ENCODE results near the gene ESYT2.
"Not testable (repeated sequence)": the region's sequence is repeated elsewhere in the genome, so short reads cannot be mapped to it uniquely, and the experiment has no call there.

ESYT2 gene

DNA sequence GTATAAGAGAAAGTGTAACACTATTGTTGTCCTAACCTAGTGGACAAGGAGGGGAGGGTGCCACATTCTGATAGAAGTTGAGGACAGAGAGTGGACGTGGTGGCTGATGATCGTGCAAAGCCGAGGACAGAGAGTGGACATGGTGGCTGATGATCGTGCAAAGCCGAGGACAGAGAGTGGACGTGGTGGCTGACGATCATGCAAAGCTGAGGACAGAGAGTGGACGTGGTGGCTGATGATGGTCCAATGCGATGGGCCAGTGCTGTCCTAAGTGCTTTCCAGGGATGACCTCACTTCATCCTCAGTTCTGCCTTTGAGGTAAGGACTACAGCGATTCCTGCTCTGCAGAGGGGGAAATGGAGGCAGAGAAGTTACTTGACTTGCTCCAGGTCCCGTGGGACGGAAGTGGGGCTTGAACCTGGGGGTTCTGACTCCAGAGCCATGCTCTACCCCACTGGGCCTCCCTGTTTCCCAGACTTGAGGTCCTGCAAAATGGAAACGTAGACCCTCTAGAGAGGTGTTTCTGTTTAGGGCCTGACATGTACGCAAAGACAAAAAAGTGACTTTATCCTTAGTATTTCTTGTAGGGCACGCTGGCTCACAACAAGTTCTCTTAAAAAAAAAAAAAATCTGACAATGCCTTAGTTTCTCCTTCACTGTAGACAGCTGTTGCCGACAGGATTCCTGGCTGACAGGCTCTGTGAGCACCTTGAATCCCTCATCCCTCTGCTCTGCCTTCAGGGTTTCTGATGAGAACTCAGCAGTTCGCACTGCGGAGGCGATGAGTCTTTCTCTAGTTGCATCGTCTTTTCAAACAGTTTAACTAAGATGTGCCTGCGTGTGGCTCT is 104.4 kb downstream of the ESYT2 start:
- DNase-seq (ENCODE audit: low read depth): no peak

GRCh38 chr7:158723714-158724385 is 105.5 kb downstream of the ESYT2 start:
- DNase-seq (ENCODE audit: low read depth): no peak

DNA sequence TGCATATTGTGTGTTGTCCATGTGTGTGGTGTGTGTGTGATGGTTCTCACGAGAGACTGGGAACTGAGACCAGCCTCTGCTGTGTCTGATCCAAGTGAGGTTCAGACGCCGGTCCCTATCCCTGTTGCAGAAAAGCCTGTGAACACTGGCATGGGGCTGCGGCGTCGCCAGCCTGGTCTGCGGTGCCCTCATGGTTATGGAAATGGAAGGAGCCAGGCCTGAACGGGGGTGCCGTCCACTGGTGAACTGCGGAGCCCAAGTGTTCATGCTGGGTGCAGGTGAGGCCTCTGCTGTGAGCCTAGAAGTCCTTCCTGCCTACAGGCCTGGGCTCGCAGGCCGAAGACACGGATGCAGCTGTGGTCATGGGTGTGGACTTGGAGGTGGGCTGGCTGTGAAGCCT is 106.0 kb downstream of the ESYT2 start:
- no peak for DNase-seq (ENCODE audit: low read depth)

- DNase-seq (ENCODE audit: low read depth): no peak
Observed at GRCh38 chr7:158722574-158723237, 106.6 kb downstream of the ESYT2 start.

DNA sequence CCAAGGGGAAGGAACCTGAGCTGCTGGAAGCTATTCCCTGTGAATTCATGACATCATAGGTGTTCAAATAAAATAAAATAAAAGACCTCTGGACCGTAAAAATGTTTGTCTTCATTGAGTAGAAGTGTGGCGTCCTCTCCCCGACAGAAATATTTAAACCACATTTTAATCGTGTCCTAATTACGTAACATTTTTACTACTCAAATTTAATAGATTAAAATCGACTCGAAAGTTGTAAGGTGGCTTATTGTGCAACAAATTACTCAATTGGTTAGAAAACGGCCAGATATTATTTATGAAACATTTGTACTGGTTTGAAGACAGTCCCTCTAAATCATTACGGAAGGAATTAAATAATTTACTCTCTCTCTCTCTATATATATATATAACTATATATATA is 109.2 kb downstream of the ESYT2 start:
- DNase-seq (ENCODE audit: low read depth): no peak

GRCh38 chr7:158716802-158717201 is 112.5 kb downstream of the ESYT2 start:
- no peak for DNase-seq (ENCODE audit: low read depth)

DNA sequence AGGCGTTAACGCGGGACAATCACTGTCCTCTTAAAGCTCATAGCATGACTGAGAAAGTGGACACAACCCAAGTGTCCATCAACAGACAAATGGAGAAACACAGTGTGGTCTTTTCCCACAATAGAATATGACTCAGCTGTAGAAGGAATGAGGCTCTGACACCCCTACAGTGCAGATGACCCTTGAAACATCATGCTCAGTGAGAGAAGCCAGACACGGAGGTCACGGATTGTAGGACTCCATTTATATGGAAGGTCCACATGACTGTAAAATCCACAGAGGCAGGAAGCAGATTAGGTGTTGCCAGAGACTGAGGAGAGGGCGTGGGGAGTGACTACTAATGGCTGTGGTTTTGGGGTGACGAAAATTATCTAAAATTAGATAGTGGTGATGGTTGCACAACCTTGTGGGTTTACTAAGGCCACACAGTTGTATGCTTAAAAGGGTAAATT is 118.6 kb downstream of the ESYT2 start:
- no peak for DNase-seq (ENCODE audit: low read depth)

GRCh38 chr7:158707610-158708009 is 121.7 kb downstream of the ESYT2 start:
- DNase-seq (ENCODE audit: low read depth): no peak

DNA sequence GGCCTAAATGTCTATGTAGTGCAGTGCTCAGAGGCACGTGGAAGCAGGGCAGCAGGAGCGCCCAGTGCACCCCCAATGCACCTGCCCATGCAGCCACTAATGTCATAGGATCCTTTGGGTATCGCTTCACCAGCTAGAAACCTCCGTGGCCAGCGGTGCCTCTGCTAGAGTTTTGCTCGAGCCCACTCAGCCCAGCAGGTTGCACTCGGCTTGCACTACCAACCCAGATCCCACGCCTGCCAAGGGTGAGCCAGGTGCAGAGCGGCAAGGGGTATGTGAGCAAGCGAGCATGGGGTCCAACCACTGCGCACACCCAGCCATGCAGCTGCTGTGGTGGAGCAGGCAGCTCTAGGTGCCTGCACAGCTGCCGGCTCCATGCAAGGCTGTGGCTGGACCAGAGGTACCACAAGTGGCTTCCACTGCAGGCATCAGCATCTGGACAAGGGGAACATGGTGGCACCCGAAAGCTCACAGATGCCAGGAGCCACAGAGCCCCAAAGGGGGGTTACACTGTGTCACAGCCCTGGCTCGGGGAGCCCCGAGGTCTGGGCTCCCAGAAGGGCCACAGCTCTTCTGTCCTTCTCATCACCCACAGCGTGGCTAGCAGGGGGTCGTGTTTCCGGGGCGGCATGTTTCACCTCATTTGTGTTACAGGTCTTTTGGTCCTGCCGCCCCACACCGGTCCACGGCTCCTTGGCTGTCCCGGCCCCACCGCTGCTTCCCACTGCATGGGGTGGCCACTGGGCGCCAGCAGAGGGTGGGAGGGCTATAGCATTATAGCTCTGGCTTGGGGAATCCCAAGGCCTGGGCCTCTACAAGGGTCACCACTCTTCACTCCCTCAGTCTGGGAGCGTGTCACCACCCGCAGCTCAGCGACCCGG is 122.4 kb downstream of the ESYT2 start:
- DNase-seq (ENCODE audit: low read depth): no peak

- DNase-seq (ENCODE audit: low read depth): no peak
Observed at GRCh38 chr7:158706273-158706704, 123.0 kb downstream of the ESYT2 start.

DNA sequence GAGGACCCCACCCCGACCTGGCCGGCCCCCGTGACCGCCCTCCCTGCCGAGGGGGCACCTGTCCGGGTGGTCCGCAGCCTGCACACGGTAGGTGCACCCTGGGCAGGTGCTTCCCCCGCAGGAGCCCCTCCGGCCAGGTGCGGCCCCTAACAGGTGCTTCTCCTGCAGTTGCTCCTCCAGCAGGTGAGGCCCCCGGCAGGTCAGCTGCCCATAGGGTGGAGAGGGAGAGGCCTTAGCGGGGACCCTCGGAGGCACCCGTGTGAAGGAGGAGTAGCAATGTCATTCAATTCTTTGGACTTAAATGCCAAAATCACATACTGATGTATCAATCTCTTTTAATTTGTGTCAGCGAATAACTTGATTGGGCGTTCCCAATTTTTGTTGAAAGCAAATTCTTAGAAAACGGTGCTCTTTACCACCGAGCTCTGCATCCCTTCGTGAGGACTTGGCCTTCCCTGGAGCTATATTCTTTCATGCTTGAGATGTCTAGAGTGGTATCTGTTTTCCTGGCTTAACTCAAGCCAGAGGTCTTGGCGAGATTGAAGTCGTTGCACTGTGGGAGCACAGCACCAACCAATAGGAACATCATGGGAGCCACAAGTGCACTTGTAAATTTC is 124.0 kb downstream of the ESYT2 start:
- DNase-seq (ENCODE audit: low read depth): no peak

- DNase-seq (ENCODE audit: low read depth): peak; percentile 74
Observed at GRCh38 chr7:158704524-158705233, 124.6 kb downstream of the ESYT2 start, which contains the start of gene NCAPG2. NCAPG2 (minus strand) TSS chr7:158704804; CDS start chr7:158701899, 2,905 bp downstream.

- DNase-seq (ENCODE audit: low read depth): not testable (repeated sequence)
Observed at GRCh38 chr7:158703679-158704523, 125.4 kb downstream of the ESYT2 start.

- DNase-seq (ENCODE audit: low read depth): no peak
Observed at GRCh38 chr7:158702944-158703343, 126.4 kb downstream of the ESYT2 start.

DNA sequence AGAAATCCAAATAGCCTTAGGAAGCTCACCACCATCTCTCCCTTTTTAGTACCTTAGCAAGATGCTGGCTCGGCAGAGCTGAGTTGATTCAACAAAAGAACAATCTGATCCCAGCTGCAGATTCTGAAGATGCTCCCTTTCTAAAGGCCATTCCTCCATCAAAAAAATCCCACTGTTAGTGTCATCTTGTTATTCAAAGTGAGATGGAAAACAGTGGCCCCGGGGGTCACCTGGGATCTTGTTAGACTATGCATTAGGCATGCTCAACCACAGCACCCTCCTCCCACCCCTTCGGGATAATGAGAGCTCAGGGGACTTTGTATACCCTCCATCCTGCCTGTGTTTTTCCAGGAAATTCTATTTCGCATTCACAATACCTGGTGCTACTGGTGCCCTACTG is 127.1 kb downstream of the ESYT2 start:
- no peak for DNase-seq (ENCODE audit: low read depth)

DNA sequence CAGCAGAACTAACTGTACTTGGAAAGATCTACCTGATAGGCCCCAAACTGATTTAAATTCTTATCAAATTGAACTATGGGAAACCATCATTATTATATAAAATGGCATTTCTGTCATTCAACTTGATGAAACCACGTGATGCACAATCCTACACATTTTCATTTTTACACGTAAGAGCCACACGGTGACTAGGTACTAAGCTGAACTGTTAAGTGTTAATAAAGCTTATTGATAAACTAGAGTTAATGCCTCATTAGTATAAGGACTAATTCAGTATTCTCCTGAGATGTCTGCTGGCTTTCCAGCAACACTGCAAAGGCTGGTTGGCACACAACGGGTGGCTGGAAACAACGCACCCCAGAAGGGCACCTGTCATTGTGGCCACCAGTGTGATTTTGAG is 129.3 kb downstream of the ESYT2 start:
- no peak for DNase-seq (ENCODE audit: low read depth)

GRCh38 chr7:158699341-158699740 is 130.0 kb downstream of the ESYT2 start:
- DNase-seq (ENCODE audit: low read depth): no peak

DNA sequence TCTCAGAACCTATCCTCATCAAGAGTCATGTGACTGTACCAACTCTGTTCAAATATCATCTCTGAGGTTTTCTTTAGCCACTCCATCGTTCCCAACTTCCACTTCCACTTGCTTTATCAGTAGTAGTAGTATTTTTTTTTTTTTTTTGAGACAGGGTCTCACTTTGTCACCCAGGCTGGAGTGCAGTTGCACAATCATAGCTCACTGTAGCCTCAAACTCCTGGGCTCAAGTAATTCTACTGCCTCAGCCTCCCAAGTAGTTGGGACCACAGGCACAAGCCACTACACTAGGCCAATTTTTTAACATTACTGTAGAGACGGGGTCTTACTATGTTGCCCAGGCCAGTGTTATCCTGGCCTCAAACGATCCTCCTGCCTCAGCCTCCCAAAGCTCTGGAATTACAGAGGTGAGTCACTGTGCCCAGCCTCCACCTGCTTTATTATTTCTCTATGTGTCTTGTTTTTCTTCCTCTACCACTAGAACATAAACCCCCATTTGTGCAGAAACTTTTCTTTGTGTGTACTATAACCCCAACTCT is 130.6 kb downstream of the ESYT2 start:
- DNase-seq (ENCODE audit: low read depth): no peak

DNA sequence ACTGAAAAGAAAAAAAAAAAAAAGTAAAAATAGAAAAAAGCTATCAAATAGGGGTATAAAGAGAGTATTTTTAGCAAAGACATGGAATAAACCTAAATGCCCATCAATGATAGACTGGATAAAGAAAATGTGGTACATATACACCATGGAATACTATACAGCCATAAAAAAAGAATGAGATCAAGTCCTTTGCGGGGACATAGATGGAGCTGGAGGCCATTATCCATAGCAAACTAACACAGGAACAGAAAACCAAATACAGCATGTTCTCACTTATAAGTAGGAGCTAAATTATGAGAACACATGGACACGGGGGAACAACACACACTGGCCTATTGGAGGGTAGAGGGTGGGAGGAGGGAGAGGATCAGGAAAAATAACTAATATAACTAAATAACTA is 131.7 kb downstream of the ESYT2 start:
- DNase-seq (ENCODE audit: low read depth): not testable (repeated sequence)
